Stimulated activated CD8-positive, alpha-beta memory T cell treated with anti-CD3 and anti-CD28 coated beads, Interleukin-15, amount 100 ng/mL, for 48 hours (primary cell): ENCODE data around the gene PPFIA4.
A peak's percentile ranks its signal among the peaks of the same experiment; 100 is the strongest.

Experiments
- DNase-seq, 2 donors: peaks; one replicate each; pipeline ENCODE4 v3.0.0-alpha.2; 2020; ENCODE audit warnings: low read depth in 2 of 2

PPFIA4 gene

GRCh38 chr1:203099805-203100515 is 73.7 kb downstream of the PPFIA4 start:
- DNase-seq, result no peak

GRCh38 chr1:203100516-203100869 is 74.2 kb downstream of the PPFIA4 start:
- DNase-seq, result no peak

GRCh38 chr1:203101813-203102634 is 75.7 kb downstream of the PPFIA4 start:
- DNase-seq, result no peak

GRCh38 chr1:203103216-203103615 is 76.9 kb downstream of the PPFIA4 start:
- DNase-seq, result no peak

GRCh38 chr1:203103829-203104495 is 77.7 kb downstream of the PPFIA4 start:
- DNase-seq, result no peak

- DNase-seq, result no peak
These were observed 78.6 kb downstream of the PPFIA4 start for GRCh38 chr1:203104789-203105390.

GRCh38 chr1:203112475-203112874 is 86.2 kb downstream of the PPFIA4 start:
- no peak for DNase-seq

GRCh38 chr1:203113308-203113707 is 87.0 kb downstream of the PPFIA4 start:
- DNase-seq, result no peak

- no peak for DNase-seq
These were observed 87.9 kb downstream of the PPFIA4 start for GRCh38 chr1:203114202-203114601.

GRCh38 chr1:203116091-203116820 is 90.0 kb downstream of the PPFIA4 start:
- no peak for DNase-seq

- peak; percentile 28 to 30 for DNase-seq
These were observed 91.6 kb downstream of the PPFIA4 start for GRCh38 chr1:203117611-203118575.

- DNase-seq, result no peak
These were observed 94.2 kb downstream of the PPFIA4 start for GRCh38 chr1:203120325-203121153.

- DNase-seq, result no peak
These were observed 95.1 kb downstream of the PPFIA4 start for GRCh38 chr1:203121186-203122015.

GRCh38 chr1:203122159-203122558 is 95.9 kb downstream of the PPFIA4 start:
- no peak for DNase-seq

GRCh38 chr1:203124011-203124410 is 97.7 kb downstream of the PPFIA4 start:
- no peak for DNase-seq

- no peak for DNase-seq
These were observed 98.4 kb downstream of the PPFIA4 start for GRCh38 chr1:203124546-203125317.

GRCh38 chr1:203126151-203126865 is 100.0 kb downstream of the PPFIA4 start:
- no peak for DNase-seq
